H9 (cell line): Measurements from ENCODE around the gene RAB29. TPM values are rescaled to one million over a fixed set of nuclear protein-coding genes. Genes with fewer than 3 reads are reported as not detected.

ENCODE experiments used
- DNase-seq: peaks from one replicate; pipeline ENCODE4 v3.0.0-alpha.2; 2017
- H2AFZ ChIP-seq: one replicate; pipeline ENCODE4 v1.6.1; 2013; ENCODE audit warnings: mild to moderate bottlenecking, low read length, control low read depth, moderate library complexity
- H2AK5ac ChIP-seq: 2 replicates; pipeline ENCODE4 v1.6.1; 2013; ENCODE audit warnings: low read length, control low read depth, mixed read lengths; ENCODE audit not compliant: insufficient read length
- H2BK120ac ChIP-seq: one replicate; pipeline ENCODE4 v1.6.1; 2013; ENCODE audit warnings: low read depth, mild to moderate bottlenecking, low read length, control low read depth, inconsistent platforms; ENCODE audit not compliant: poor library complexity, severe bottlenecking
- H2BK12ac ChIP-seq: 2 replicates; pipeline ENCODE4 v1.6.1; 2013; ENCODE audit warnings: low read length, control low read depth, mixed read lengths, low read depth; ENCODE audit not compliant: insufficient read length
- H2BK15ac ChIP-seq: 2 replicates; pipeline ENCODE4 v1.6.1; 2013; ENCODE audit warnings: low read depth, low read length, control low read depth
- H2BK20ac ChIP-seq: one replicate; pipeline ENCODE4 v1.6.1; 2013; ENCODE audit warnings: low read depth, mild to moderate bottlenecking, low read length, control low read depth, inconsistent platforms; ENCODE audit not compliant: poor library complexity, severe bottlenecking
- H2BK5ac ChIP-seq: 2 replicates; pipeline ENCODE4 v1.6.1; 2013; ENCODE audit warnings: low read length, control low read depth, mixed read lengths; ENCODE audit not compliant: insufficient read length
- H3K14ac ChIP-seq: 2 replicates; pipeline ENCODE4 v1.6.1; 2013; ENCODE audit warnings: low read length, control low read depth; ENCODE audit not compliant: insufficient read depth
- H3K18ac ChIP-seq: 2 replicates; pipeline ENCODE4 v1.6.1; 2013; ENCODE audit warnings: low read depth, mild to moderate bottlenecking, mixed read lengths, low read length, control low read depth; ENCODE audit not compliant: insufficient read length
- H3K23ac ChIP-seq: 2 replicates; pipeline ENCODE4 v1.6.1; 2013; ENCODE audit warnings: low read length, control low read depth, mixed read lengths, low read depth; ENCODE audit not compliant: insufficient read length
- H3K23me2 ChIP-seq: 2 replicates; pipeline ENCODE4 v1.6.1; 2013; ENCODE audit warnings: low read depth, mild to moderate bottlenecking, mixed read lengths, low read length, control low read depth; ENCODE audit not compliant: insufficient read length, poor library complexity, severe bottlenecking
- H3K27ac ChIP-seq: 2 replicates; pipeline ENCODE4 v1.5.1; 2013; ENCODE audit warnings: low read length, control low read depth, mixed read lengths, low read depth; ENCODE audit not compliant: insufficient read length
- H3K27me3 ChIP-seq: 2 replicates; pipeline ENCODE4 v1.6.1; 2013; ENCODE audit warnings: low read length, control low read depth, inconsistent platforms; ENCODE audit not compliant: insufficient read depth
- H3K4ac ChIP-seq: 2 replicates; pipeline ENCODE4 v1.6.1; 2013; ENCODE audit warnings: low read depth, mild to moderate bottlenecking, control low read depth, inconsistent platforms, low read length, moderate library complexity
- H3K4me1 ChIP-seq: 2 replicates; pipeline ENCODE4 v1.6.1; 2013; ENCODE audit warnings: low read length, control low read depth, inconsistent platforms; ENCODE audit not compliant: insufficient read depth
- H3K4me2 ChIP-seq: 2 replicates; pipeline ENCODE4 v1.6.1; 2013; ENCODE audit warnings: low read length, control low read depth, mixed read lengths; ENCODE audit not compliant: insufficient read length, insufficient read depth
- H3K56ac ChIP-seq: 2 replicates; pipeline ENCODE4 v1.6.1; 2013; ENCODE audit warnings: low read depth, mild to moderate bottlenecking, mixed read lengths, low read length, control low read depth; ENCODE audit not compliant: insufficient read length
- H3K79me1 ChIP-seq: 2 replicates; pipeline ENCODE4 v1.6.1; 2013; ENCODE audit warnings: low read depth, mild to moderate bottlenecking, moderate library complexity, low read length, control low read depth, inconsistent platforms; ENCODE audit not compliant: insufficient read depth, poor library complexity, severe bottlenecking
- H3K79me2 ChIP-seq: 2 replicates; pipeline ENCODE4 v1.6.1; 2013; ENCODE audit warnings: low read length, control low read depth, inconsistent platforms; ENCODE audit not compliant: insufficient read depth
- H3K9ac ChIP-seq: 2 replicates; pipeline ENCODE4 v1.6.1; 2013; ENCODE audit warnings: low read length, control low read depth, mixed read lengths; ENCODE audit not compliant: insufficient read length; ENCODE audit errors: extremely low read depth
- H3K9me3 ChIP-seq: one replicate; pipeline ENCODE4 v1.6.1; 2013; ENCODE audit warnings: low read depth, low read length, inconsistent platforms; ENCODE audit not compliant: control insufficient read depth
- H3T11ph ChIP-seq: one replicate; pipeline ENCODE4 v1.6.1; 2013; ENCODE audit warnings: mild to moderate bottlenecking, low read length, control low read depth, inconsistent platforms
- H4K20me1 ChIP-seq: one replicate; pipeline ENCODE4 v1.6.1; 2013; ENCODE audit not compliant: control insufficient read depth, insufficient read length, insufficient read depth
- H4K5ac ChIP-seq: 2 replicates; pipeline ENCODE4 v1.6.1; 2013; ENCODE audit warnings: low read depth, mild to moderate bottlenecking, mixed read lengths, low read length, control low read depth; ENCODE audit not compliant: insufficient read length
- H4K8ac ChIP-seq: replicated peaks from 2 replicates; pipeline ENCODE4 v1.6.1; 2013; ENCODE audit warnings: low read length, control low read depth, mixed read lengths, low read depth; ENCODE audit not compliant: insufficient read length
- H4K91ac ChIP-seq: 2 replicates; pipeline ENCODE4 v1.6.1; 2013; ENCODE audit warnings: low read depth, mild to moderate bottlenecking, moderate library complexity, mixed read lengths, low read length, control low read depth; ENCODE audit not compliant: insufficient read length
- H3K27ac Mint-ChIP-seq, 3 experiments: 2 replicates in 2 of 3; 3 replicates in 1 of 3; pipeline ENCODE4 v1.8.0; 2020 to 2021; ENCODE audit warnings: mixed read lengths in 3 of 3, mild to moderate bottlenecking in 1 of 3, moderate library complexity in 1 of 3
- H3K27me3 Mint-ChIP-seq: 2 replicates; pipeline ENCODE4 v1.8.0; 2021; ENCODE audit warnings: low read depth, mild to moderate bottlenecking, moderate library complexity, mixed read lengths
- H3K36me3 Mint-ChIP-seq, 3 experiments: 2 replicates in 2 of 3; 3 replicates in 1 of 3; pipeline ENCODE4 v1.8.0; 2020 to 2021; ENCODE audit warnings: low read depth in 3 of 3, mixed read lengths in 3 of 3; ENCODE audit not compliant: insufficient read depth in 1 of 3
- H3K4me1 Mint-ChIP-seq, 2 experiments: 2 replicates each; pipeline ENCODE4 v1.8.0; 2020; ENCODE audit warnings: mixed read lengths in 2 of 2
- H3K4me3 Mint-ChIP-seq, 2 experiments: 2 replicates in 1 of 2; 3 replicates in 1 of 2; pipeline ENCODE4 v1.8.0; 2020 to 2021; ENCODE audit warnings: mild to moderate bottlenecking in 2 of 2, mixed read lengths in 2 of 2, moderate library complexity in 1 of 2
- H3K9me3 Mint-ChIP-seq, 2 experiments: 2 replicates in 1 of 2; 3 replicates in 1 of 2; pipeline ENCODE4 v1.8.0; 2020; ENCODE audit warnings: mild to moderate bottlenecking in 2 of 2, mixed read lengths in 2 of 2, moderate library complexity in 1 of 2
- WGBS: extraction: QIAGEN DNeasy Blood & Tissue Kit; methylation state at CpG from one replicate; pipeline ENCODE4 v1.1.7; 2013; ENCODE audit warnings: missing lambda C conversion rate, low lambda C conversion rate, mixed read lengths; ENCODE audit not compliant: insufficient read length; ENCODE audit errors: extremely low coverage; 5-methylcytosine and 5-hydroxymethylcytosine counted together
- total RNA-seq: library from RNA; stranded (reverse); gene quantifications from 2 replicates; pipeline ENCODE4 v1.2.1, GENCODE V29; 2021
- TF ChIP-seq, protein P1 (sequence below): fragments of 200-600 bp; sonication (generic); conservative IDR thresholded peaks from 3 replicates; pipeline ENCODE4 v1.8.0; 2021; ENCODE audit warnings: antibody characterized with exemption, mild to moderate bottlenecking

Gene RAB29
- total RNA-seq, 1 experiment from 2014 or later = 4.2 TPM

DNA sequence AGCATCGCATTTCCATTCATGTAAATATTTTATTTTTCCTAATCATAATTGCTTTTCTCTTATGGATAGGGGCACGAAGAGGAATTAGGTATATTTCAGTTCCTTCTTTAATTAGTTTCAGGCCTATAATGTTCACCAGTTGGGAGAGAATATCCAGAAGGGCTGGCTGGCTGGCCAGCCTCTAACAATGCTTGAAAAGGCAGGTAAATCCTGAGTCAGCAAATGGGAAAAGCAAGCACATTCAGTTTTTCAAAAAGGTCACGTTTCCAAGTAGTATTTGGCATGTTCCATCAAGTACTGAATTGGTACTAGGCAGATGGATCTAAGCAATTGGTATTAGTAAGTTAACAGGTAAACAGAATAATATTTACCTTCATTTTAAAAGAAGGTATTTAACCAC is 8.0 kb downstream of the RAB29 start:
- H3K4me3 Mint-ChIP-seq = no peak overlapping the region
- H3K27ac Mint-ChIP-seq = peak overlapping the region in 1 of 3 experiments; percentile 53; a peak in 1 of 7 replicates
- no peak overlapping the region for H3K18ac ChIP-seq
- H3K4ac ChIP-seq = no peak overlapping the region
- H3K36me3 Mint-ChIP-seq = peaks cover 0 to 4% (median 0%) of the 10 kb centered on the region in 3 experiments; a peak in 1 of 7 replicates
- H2AK5ac ChIP-seq = no peak overlapping the region
- H3K4me1 Mint-ChIP-seq = peaks cover 7 to 11% of the 10 kb centered on the region in 2 experiments; a peak in 2 of 4 replicates
- H3K9me3 ChIP-seq = no peaks in the 10 kb centered on the region
- H4K8ac ChIP-seq = no peak overlapping the region
- H3K56ac ChIP-seq = no peak overlapping the region
- TF ChIP-seq, protein P1, sequence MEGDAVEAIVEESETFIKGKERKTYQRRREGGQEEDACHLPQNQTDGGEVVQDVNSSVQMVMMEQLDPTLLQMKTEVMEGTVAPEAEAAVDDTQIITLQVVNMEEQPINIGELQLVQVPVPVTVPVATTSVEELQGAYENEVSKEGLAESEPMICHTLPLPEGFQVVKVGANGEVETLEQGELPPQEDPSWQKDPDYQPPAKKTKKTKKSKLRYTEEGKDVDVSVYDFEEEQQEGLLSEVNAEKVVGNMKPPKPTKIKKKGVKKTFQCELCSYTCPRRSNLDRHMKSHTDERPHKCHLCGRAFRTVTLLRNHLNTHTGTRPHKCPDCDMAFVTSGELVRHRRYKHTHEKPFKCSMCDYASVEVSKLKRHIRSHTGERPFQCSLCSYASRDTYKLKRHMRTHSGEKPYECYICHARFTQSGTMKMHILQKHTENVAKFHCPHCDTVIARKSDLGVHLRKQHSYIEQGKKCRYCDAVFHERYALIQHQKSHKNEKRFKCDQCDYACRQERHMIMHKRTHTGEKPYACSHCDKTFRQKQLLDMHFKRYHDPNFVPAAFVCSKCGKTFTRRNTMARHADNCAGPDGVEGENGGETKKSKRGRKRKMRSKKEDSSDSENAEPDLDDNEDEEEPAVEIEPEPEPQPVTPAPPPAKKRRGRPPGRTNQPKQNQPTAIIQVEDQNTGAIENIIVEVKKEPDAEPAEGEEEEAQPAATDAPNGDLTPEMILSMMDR = no peak
- no peak overlapping the region for H3K9ac ChIP-seq
- no peak overlapping the region for H3K27ac ChIP-seq
- H2BK5ac ChIP-seq = no peak overlapping the region
- H3K27me3 Mint-ChIP-seq = peaks cover 6% of the 10 kb centered on the region
- no peaks in the 10 kb centered on the region for H4K20me1 ChIP-seq
- H2BK12ac ChIP-seq = no peak overlapping the region
- H3K14ac ChIP-seq = no peak overlapping the region
- no peaks in the 10 kb centered on the region for H3K27me3 ChIP-seq
- H3K23ac ChIP-seq = no peak overlapping the region
- H2AFZ ChIP-seq = no peak overlapping the region
- H4K91ac ChIP-seq = no peak overlapping the region
- H3K4me2 ChIP-seq = no peak overlapping the region
- H3T11ph ChIP-seq = no peak overlapping the region
- H3K79me1 ChIP-seq = no peaks in the 10 kb centered on the region
- no peak overlapping the region for H2BK120ac ChIP-seq
- no peak overlapping the region for H2BK15ac ChIP-seq
- H2BK20ac ChIP-seq = no peak overlapping the region
- H3K23me2 ChIP-seq = no peaks in the 10 kb centered on the region
- H3K4me1 ChIP-seq = no peaks in the 10 kb centered on the region
- H3K79me2 ChIP-seq = no peaks in the 10 kb centered on the region
- H4K5ac ChIP-seq = no peak overlapping the region
- DNase-seq = no peak
- WGBS = no CpG with 5 or more reads among the region's 3 CpGs
- no peaks in the 10 kb centered on the region for H3K9me3 Mint-ChIP-seq
